Measurements from ENCODE around the gene OR6C68.
"Not testable (repeated sequence)": the region's sequence is repeated elsewhere in the genome, so short reads cannot be mapped to it uniquely, and the experiment has no call there.

The OR6C68 gene

DNA sequence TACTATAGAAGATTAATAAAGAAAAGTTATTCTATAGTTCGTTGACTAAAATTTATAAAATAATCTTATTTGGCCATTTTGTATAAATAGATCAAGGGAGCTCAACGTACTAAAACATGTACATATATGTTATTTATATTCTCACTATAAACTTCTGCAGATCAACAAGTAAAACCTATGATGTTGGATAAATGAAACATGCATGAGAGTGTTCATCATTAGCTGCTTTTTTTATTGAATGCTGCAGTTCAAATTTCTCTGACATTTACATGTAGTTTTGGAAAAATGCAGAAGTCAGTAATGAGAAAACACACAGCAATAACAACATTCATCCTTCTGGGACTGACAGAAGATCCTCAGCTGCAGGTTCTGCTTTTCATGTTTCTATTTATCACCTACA, at the start of gene OR6C68:
TSS of gene OR6C68 (plus strand) at position 301 of the 400 bp plus-strand sequence. CDS start at position 301, 0 bp downstream.
- Histone ChIP-seq H3K27me3 (ENCODE audit: control insufficient read depth, insufficient read depth, low read length) (no peaks in the 10 kb centered on the region), H3K36me3 (ENCODE audit: control insufficient read depth, insufficient read depth, low read length) (no peaks in the 10 kb centered on the region), H3K9me3 (ENCODE audit: control insufficient read depth, insufficient read depth, low read depth, low read length) (no peaks in the 10 kb centered on the region), H3K4me3 (ENCODE audit: low read depth, low read length) (no peak within 1 kb of the TSS), H3K4me1 (ENCODE audit: control insufficient read depth, insufficient read depth, low read length) (no peaks in the 10 kb centered on the region), H3K27ac (ENCODE audit: low read depth, low read length) (no peak within 1 kb of the TSS), H3K9ac (ENCODE audit: low read length) (no peak within 1 kb of the TSS)

GRCh38 chr12:55443776-55444175, 48.4 kb upstream of the OR6C68 start, which contains the start of gene OR6C2:
Gene OR6C2, plus strand, starts transcription at chr12:55444076. Its CDS starts 8,138 bp downstream, at chr12:55452214.
- Histone ChIP-seq H3K27ac (ENCODE audit: low read depth, low read length) (no peak within 1 kb of the TSS), H3K4me3 (ENCODE audit: low read depth, low read length) (no peak within 1 kb of the TSS), H3K36me3 (ENCODE audit: control insufficient read depth, insufficient read depth, low read length) (no peaks in the 10 kb centered on the region), H3K9ac (ENCODE audit: low read length) (no peak within 1 kb of the TSS), H3K4me1 (ENCODE audit: control insufficient read depth, insufficient read depth, low read length) (no peaks in the 10 kb centered on the region), H3K27me3 (ENCODE audit: control insufficient read depth, insufficient read depth, low read length) (no peaks in the 10 kb centered on the region), H3K9me3 (ENCODE audit: control insufficient read depth, insufficient read depth, low read depth, low read length) (peaks cover 18% of the 10 kb centered on the region)

DNA sequence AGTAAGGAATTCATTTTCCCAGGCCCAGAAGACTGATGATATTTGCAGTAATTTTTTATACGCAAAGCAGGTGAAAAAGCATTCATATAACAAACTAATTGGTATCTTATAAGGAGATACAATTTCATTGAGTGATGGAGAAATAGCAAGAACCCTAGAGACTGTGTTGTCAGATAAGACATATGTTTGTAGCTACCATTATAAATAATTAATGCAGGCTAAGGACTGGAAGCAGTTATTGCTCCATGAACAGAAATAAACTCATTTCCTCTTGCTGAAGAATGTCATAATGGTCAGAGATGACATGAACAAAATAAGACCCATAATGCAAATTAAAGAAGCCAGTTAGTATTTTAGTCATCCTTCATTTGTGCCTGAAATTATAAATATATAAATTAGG, 46.8 kb upstream of the OR6C68 start:
- no peaks in the 10 kb centered on the region for H3K36me3 ChIP-seq (ENCODE audit: control insufficient read depth, insufficient read depth, low read length)
- H3K27me3 ChIP-seq (ENCODE audit: control insufficient read depth, insufficient read depth, low read length): no peaks in the 10 kb centered on the region
- no peaks in the 10 kb centered on the region for H3K4me1 ChIP-seq (ENCODE audit: control insufficient read depth, insufficient read depth, low read length)
- no peak overlapping the region for H3K9ac ChIP-seq (ENCODE audit: low read length)
- H3K27ac ChIP-seq (ENCODE audit: low read depth, low read length): no peak overlapping the region
- H3K4me3 ChIP-seq (ENCODE audit: low read depth, low read length): no peak overlapping the region
- peaks cover 15% of the 10 kb centered on the region for H3K9me3 ChIP-seq (ENCODE audit: control insufficient read depth, insufficient read depth, low read depth, low read length)

DNA sequence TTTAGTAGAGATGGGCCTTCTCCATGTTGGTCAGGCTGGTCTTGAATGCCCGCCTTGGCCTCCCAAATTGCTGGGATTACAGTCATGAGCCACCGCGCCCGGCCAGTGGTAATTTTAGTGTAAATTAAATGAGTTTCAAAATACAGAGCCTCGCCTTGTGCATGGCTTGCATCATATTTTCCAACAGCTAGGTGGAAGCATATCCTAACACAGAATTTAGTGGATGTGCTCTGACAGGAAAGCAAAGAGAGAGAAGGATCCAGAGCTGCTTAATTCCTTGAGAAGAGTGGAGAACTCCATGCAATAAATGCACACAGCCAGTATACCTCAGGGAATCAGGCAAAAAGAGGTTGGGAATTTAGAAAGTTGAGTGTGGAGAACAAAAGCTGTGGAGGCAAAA, 45.9 kb upstream of the OR6C68 start:
- Histone ChIP-seq H3K36me3 (ENCODE audit: control insufficient read depth, insufficient read depth, low read length) (no peaks in the 10 kb centered on the region), H3K27me3 (ENCODE audit: control insufficient read depth, insufficient read depth, low read length) (no peaks in the 10 kb centered on the region), H3K4me1 (ENCODE audit: control insufficient read depth, insufficient read depth, low read length) (no peaks in the 10 kb centered on the region), H3K4me3 (ENCODE audit: low read depth, low read length) (no peak overlapping the region), H3K9ac (ENCODE audit: low read length) (no peak overlapping the region), H3K9me3 (ENCODE audit: control insufficient read depth, insufficient read depth, low read depth, low read length) (peaks cover 9% of the 10 kb centered on the region), H3K27ac (ENCODE audit: low read depth, low read length) (no peak overlapping the region)

DNA sequence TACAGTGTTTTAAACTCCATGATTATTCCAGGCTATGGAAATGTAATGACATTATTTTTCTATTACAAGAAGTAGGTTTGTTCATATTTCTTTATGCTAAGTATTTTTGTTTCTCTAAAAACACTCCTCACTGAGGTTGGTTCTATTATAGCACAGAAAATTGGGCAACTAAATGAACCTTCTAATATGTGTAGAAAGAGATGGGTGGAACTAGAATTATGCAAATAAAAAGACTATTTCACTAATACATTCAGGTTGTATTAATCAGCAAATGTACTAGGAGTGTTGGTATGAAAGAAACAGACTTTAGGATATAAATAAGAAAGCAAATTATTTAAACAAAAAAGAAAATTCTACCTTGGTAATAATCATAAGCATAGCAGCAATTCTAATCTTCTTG, 43.4 kb upstream of the OR6C68 start:
- Histone ChIP-seq H3K9me3 (ENCODE audit: control insufficient read depth, insufficient read depth, low read depth, low read length) (no peaks in the 10 kb centered on the region), H3K27me3 (ENCODE audit: control insufficient read depth, insufficient read depth, low read length) (no peaks in the 10 kb centered on the region), H3K9ac (ENCODE audit: low read length) (no peak overlapping the region), H3K27ac (ENCODE audit: low read depth, low read length) (no peak overlapping the region), H3K36me3 (ENCODE audit: control insufficient read depth, insufficient read depth, low read length) (no peaks in the 10 kb centered on the region), H3K4me1 (ENCODE audit: control insufficient read depth, insufficient read depth, low read length) (no peaks in the 10 kb centered on the region), H3K4me3 (ENCODE audit: low read depth, low read length) (no peak overlapping the region)

- H3K27me3 ChIP-seq (ENCODE audit: control insufficient read depth, insufficient read depth, low read length); H3K4me3 ChIP-seq (ENCODE audit: low read depth, low read length); H3K4me1 ChIP-seq (ENCODE audit: control insufficient read depth, insufficient read depth, low read length); H3K9ac ChIP-seq (ENCODE audit: low read length); H3K36me3 ChIP-seq (ENCODE audit: control insufficient read depth, insufficient read depth, low read length); H3K27ac ChIP-seq (ENCODE audit: low read depth, low read length); H3K9me3 ChIP-seq (ENCODE audit: control insufficient read depth, insufficient read depth, low read depth, low read length): not testable (repeated sequence)
Measured at GRCh38 chr12:55464926-55465325, 27.3 kb upstream of the OR6C68 start.

DNA sequence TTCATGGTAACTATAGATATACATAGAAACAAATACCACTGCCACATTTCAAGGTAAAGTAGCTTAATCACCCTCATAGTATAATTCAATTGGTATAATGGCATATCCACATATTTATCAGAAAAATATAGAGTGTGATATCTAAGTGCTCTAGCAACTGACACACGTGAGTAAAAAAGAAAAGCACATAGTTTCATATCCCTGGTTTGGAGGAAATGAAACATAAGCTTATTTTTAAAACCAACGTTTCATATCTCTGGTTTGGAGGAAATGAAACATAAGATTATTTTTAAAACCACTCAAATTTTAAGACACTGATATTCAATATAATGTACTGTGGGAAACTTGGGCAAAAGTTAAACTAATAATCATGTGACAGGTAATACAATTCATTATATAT, 24.3 kb upstream of the OR6C68 start:
- Histone ChIP-seq H3K4me1 (ENCODE audit: control insufficient read depth, insufficient read depth, low read length) (no peaks in the 10 kb centered on the region), H3K36me3 (ENCODE audit: control insufficient read depth, insufficient read depth, low read length) (no peaks in the 10 kb centered on the region), H3K27ac (ENCODE audit: low read depth, low read length) (no peak overlapping the region), H3K9me3 (ENCODE audit: control insufficient read depth, insufficient read depth, low read depth, low read length) (0 out of 2 replicates have a peak, but pooled peaks cover 3% of the 10 kb centered on the region), H3K27me3 (ENCODE audit: control insufficient read depth, insufficient read depth, low read length) (no peaks in the 10 kb centered on the region), H3K4me3 (ENCODE audit: low read depth, low read length) (no peak overlapping the region), H3K9ac (ENCODE audit: low read length) (no peak overlapping the region)

GRCh38 chr12:55469291-55469690, 22.9 kb upstream of the OR6C68 start:
- H3K9me3 ChIP-seq (ENCODE audit: control insufficient read depth, insufficient read depth, low read depth, low read length): 0 out of 2 replicates have a peak, but pooled peaks cover 3% of the 10 kb centered on the region

DNA sequence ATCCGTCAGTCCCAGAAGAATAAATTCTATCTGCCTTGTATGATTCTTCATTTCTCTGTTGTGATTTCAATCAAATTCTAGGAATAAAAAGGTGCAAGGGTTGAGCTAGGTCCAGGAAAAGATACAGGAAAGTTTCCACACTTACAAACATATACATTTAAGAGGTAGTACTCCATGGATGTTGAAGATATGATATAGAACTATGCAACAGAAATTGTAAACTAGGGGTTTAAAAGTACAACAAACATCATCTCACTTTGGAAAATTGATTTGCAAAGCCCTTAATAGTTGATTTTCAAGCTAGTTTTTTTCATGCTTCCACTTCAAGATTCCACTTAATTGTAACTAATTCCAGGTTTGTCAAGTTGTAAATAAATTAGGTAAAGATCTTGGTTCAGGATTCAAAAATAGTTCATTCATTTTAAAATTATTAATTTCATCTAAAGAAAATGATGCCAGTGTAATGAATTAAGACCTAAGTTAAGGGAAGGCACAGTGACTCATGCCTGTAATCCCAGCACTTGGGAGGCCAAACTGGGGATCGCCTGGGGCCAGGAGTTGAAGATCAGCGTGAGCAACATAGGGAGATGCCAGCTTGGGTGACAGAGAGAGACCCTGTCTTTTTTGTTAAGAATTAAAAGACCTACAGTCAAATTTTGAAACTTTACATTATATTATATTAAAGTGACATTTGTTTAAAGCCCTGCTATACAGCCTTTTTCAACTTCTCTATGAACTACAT, 21.9 kb upstream of the OR6C68 start, which contains the start of gene OR6C70:
TSS of gene OR6C70 (minus strand) at position 51 of the 742 bp plus-strand sequence. CDS start at position 51, 0 bp downstream.
- no peaks in the 10 kb centered on the region for H3K36me3 ChIP-seq (ENCODE audit: control insufficient read depth, insufficient read depth, low read length)
- no peaks in the 10 kb centered on the region for H3K27me3 ChIP-seq (ENCODE audit: control insufficient read depth, insufficient read depth, low read length)
- no peaks in the 10 kb centered on the region for H3K9me3 ChIP-seq (ENCODE audit: control insufficient read depth, insufficient read depth, low read depth, low read length)
- no peak within 1 kb of the TSS for H3K9ac ChIP-seq (ENCODE audit: low read length)
- no peak within 1 kb of the TSS for H3K4me3 ChIP-seq (ENCODE audit: low read depth, low read length)
- no peaks in the 10 kb centered on the region for H3K4me1 ChIP-seq (ENCODE audit: control insufficient read depth, insufficient read depth, low read length)
- no peak within 1 kb of the TSS for H3K27ac ChIP-seq (ENCODE audit: low read depth, low read length)

More at GRCh38 chr12:55469291-55469690, 22.9 kb upstream of the OR6C68 start:
- Histone ChIP-seq H3K27me3 (ENCODE audit: control insufficient read depth, insufficient read depth, low read length) (no peaks in the 10 kb centered on the region), H3K9ac (ENCODE audit: low read length) (no peak overlapping the region), H3K36me3 (ENCODE audit: control insufficient read depth, insufficient read depth, low read length) (no peaks in the 10 kb centered on the region), H3K27ac (ENCODE audit: low read depth, low read length) (no peak overlapping the region), H3K4me3 (ENCODE audit: low read depth, low read length) (no peak overlapping the region), H3K4me1 (ENCODE audit: control insufficient read depth, insufficient read depth, low read length) (no peaks in the 10 kb centered on the region)

GRCh38 chr12:55472264-55472663, 19.9 kb upstream of the OR6C68 start:
- no peak overlapping the region for H3K9ac ChIP-seq (ENCODE audit: low read length)
- H3K9me3 ChIP-seq (ENCODE audit: control insufficient read depth, insufficient read depth, low read depth, low read length): no peaks in the 10 kb centered on the region
- no peak overlapping the region for H3K27ac ChIP-seq (ENCODE audit: low read depth, low read length)
- no peaks in the 10 kb centered on the region for H3K27me3 ChIP-seq (ENCODE audit: control insufficient read depth, insufficient read depth, low read length)
- no peaks in the 10 kb centered on the region for H3K36me3 ChIP-seq (ENCODE audit: control insufficient read depth, insufficient read depth, low read length)
- no peaks in the 10 kb centered on the region for H3K4me1 ChIP-seq (ENCODE audit: control insufficient read depth, insufficient read depth, low read length)
- H3K4me3 ChIP-seq (ENCODE audit: low read depth, low read length): no peak overlapping the region

DNA sequence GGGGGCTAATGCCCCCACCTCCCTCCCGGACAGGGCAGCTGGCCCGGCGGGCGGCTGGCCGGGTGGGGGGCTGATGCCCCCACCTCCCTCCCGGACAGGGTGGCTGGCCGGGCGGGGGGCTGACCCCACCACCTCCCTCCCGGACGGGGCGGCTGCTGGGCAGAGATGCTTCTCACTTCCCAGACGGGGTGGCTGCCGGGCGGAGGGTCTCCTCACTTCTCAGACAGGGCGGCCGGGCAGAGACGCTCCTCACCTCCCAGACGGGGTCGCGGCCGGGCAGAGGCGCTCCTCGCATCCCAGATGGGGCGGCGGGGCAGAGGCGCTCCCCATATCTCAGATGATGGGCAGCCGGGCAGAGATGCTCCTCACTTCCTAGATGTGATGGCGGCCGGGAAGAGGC, 13.0 kb upstream of the OR6C68 start:
- not testable (repeated sequence) for H3K4me3 ChIP-seq (ENCODE audit: low read depth, low read length); H3K4me1 ChIP-seq (ENCODE audit: control insufficient read depth, insufficient read depth, low read length); H3K27ac ChIP-seq (ENCODE audit: low read depth, low read length); H3K27me3 ChIP-seq (ENCODE audit: control insufficient read depth, insufficient read depth, low read length); H3K36me3 ChIP-seq (ENCODE audit: control insufficient read depth, insufficient read depth, low read length); H3K9me3 ChIP-seq (ENCODE audit: control insufficient read depth, insufficient read depth, low read depth, low read length); H3K9ac ChIP-seq (ENCODE audit: low read length)

Data from HUES6 (cell line).